ENCODE results near the gene MXD4. TPM values are rescaled to one million over a fixed set of nuclear protein-coding genes. Genes with fewer than 3 reads are reported as not detected.
A peak's percentile ranks its signal among the peaks of the same experiment; 100 is the strongest.

MXD4 gene
- total RNA-seq, 1 donor from 2014 or later = 74.9 TPM

- no peak for DNase-seq (ENCODE audit: extremely low spot score, unreplicated experiment)
- H3K4me3 Mint-ChIP-seq (ENCODE audit: unreplicated experiment) = no peak overlapping the region
- H3K36me3 Mint-ChIP-seq (ENCODE audit: unreplicated experiment) = peaks cover 10% of the 10 kb centered on the region
- no peak overlapping the region for H3K27ac Mint-ChIP-seq (ENCODE audit: unreplicated experiment)
- peaks cover 14% of the 10 kb centered on the region for H3K4me1 Mint-ChIP-seq (ENCODE audit: unreplicated experiment)
- H3K9me3 Mint-ChIP-seq (ENCODE audit: unreplicated experiment) = no peaks in the 10 kb centered on the region
- TF ChIP-seq CTCF (IDR thresholded peaks at IDR 0.05) = no peak
- H3K27me3 Mint-ChIP-seq (ENCODE audit: unreplicated experiment) = no peaks in the 10 kb centered on the region
These were observed 2.8 kb downstream of the MXD4 start for GRCh38 chr4:2259036-2259540.

GRCh38 chr4:2258091-2259035 lies 3.5 kb downstream of the MXD4 start:
- Mint-ChIP-seq H3K4me1 (ENCODE audit: unreplicated experiment) (peaks cover 14% of the 10 kb centered on the region), H3K27me3 (ENCODE audit: unreplicated experiment) (no peaks in the 10 kb centered on the region), H3K4me3 (ENCODE audit: unreplicated experiment) (no peak overlapping the region), H3K27ac (ENCODE audit: unreplicated experiment) (no peak overlapping the region), H3K36me3 (ENCODE audit: unreplicated experiment) (peaks cover 14% of the 10 kb centered on the region), H3K9me3 (ENCODE audit: unreplicated experiment) (no peaks in the 10 kb centered on the region)
- peak; percentile 82 for DNase-seq (ENCODE audit: extremely low spot score, unreplicated experiment)
- no peak for TF ChIP-seq CTCF (IDR thresholded peaks at IDR 0.05)

GRCh38 chr4:2257361-2258081 lies 4.4 kb downstream of the MXD4 start:
- DNase-seq (ENCODE audit: extremely low spot score, unreplicated experiment) = no peak
- H3K36me3 Mint-ChIP-seq (ENCODE audit: unreplicated experiment) = peaks cover 17% of the 10 kb centered on the region
- TF ChIP-seq CTCF (IDR thresholded peaks at IDR 0.05) = no peak
- no peak overlapping the region for H3K4me3 Mint-ChIP-seq (ENCODE audit: unreplicated experiment)
- H3K27ac Mint-ChIP-seq (ENCODE audit: unreplicated experiment) = no peak overlapping the region
- no peaks in the 10 kb centered on the region for H3K9me3 Mint-ChIP-seq (ENCODE audit: unreplicated experiment)
- no peaks in the 10 kb centered on the region for H3K27me3 Mint-ChIP-seq (ENCODE audit: unreplicated experiment)
- peaks cover 14% of the 10 kb centered on the region for H3K4me1 Mint-ChIP-seq (ENCODE audit: unreplicated experiment)

GRCh38 chr4:2256781-2257191 lies 5.1 kb downstream of the MXD4 start:
- TF ChIP-seq CTCF (IDR thresholded peaks at IDR 0.05) = no peak
- no peaks in the 10 kb centered on the region for H3K27me3 Mint-ChIP-seq (ENCODE audit: unreplicated experiment)
- no peak for DNase-seq (ENCODE audit: extremely low spot score, unreplicated experiment)
- peaks cover 20% of the 10 kb centered on the region for H3K36me3 Mint-ChIP-seq (ENCODE audit: unreplicated experiment)
- no peaks in the 10 kb centered on the region for H3K9me3 Mint-ChIP-seq (ENCODE audit: unreplicated experiment)
- peak overlapping the region; percentile 34 for H3K27ac Mint-ChIP-seq (ENCODE audit: unreplicated experiment)
- no peak overlapping the region for H3K4me3 Mint-ChIP-seq (ENCODE audit: unreplicated experiment)
- H3K4me1 Mint-ChIP-seq (ENCODE audit: unreplicated experiment) = peaks cover 14% of the 10 kb centered on the region
